ENCODE results near the gene TMEM221.

TMEM221 gene

GRCh38 chr19:17404015-17404414 lies 44.5 kb downstream of the TMEM221 start:
- no peak overlapping the region for H3K4me3 ChIP-seq (ENCODE audit: low read length)
- no peak for TF ChIP-seq CTCF (conservative IDR thresholded peaks at IDR 0.05; ENCODE audit: low read depth, low read length)
- no peak for DNase-seq (ENCODE audit: low read depth)

GRCh38 chr19:17402982-17403855 lies 45.2 kb downstream of the TMEM221 start:
- no peak for DNase-seq (ENCODE audit: low read depth)
- no peak overlapping the region for H3K4me3 ChIP-seq (ENCODE audit: low read length)
- TF ChIP-seq CTCF (conservative IDR thresholded peaks at IDR 0.05; ENCODE audit: low read depth, low read length) = no peak

DNA sequence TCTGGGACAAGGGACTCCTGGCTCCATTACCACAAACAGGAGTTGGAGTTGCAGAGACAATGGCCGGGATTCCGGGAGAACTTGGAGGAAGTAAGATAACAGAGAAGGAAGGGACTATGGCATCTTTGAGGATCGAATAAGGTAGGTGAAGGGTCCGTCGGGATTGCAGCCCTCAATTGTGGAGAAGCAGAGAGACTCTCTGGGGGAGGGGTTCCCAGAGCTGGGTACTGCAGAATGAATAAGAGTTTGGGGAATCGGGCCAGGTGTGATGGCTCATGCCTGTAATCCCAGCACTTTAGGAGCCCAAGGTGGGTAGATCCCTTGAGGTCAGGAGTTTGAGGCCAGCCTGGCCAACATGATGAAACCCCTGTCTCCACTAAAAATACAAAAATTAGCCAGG lies 46.8 kb downstream of the TMEM221 start:
- no peak overlapping the region for H3K4me3 ChIP-seq (ENCODE audit: low read length)
- DNase-seq (ENCODE audit: low read depth) = no peak
- TF ChIP-seq CTCF (conservative IDR thresholded peaks at IDR 0.05; ENCODE audit: low read depth, low read length) = no peak

DNA sequence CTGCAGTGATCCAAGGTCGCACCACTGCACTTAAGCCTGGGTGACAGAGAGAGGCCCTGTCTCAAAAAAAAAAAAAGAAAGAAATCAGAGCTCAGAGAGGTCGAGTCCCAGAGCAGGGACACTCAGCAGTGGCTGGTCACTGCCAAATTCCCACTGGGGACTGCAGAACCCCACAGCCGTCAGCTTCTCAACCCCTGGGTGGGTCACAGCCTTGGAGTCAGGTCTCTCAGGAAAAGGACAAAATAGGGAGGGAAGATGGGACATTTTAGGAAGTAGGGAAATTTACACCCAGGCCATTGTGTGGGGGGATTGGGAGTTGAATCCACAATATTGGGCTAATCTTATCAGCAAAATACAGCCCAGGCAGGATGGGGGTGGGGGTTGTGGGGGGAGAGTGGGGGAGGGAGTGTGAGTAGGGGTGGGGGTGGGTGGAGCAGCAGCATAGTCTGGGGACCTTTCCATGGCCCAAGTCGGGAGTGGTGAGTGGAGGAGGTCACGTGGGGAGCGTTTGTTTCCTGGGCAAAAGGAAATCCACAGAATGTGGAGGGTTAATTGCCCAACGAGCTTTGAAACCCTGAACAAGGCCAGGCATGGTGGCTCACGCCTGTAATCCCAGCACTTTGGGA lies 49.5 kb downstream of the TMEM221 start:
- no peak overlapping the region for H3K4me3 ChIP-seq (ENCODE audit: low read length)
- no peak for DNase-seq (ENCODE audit: low read depth)
- TF ChIP-seq CTCF (conservative IDR thresholded peaks at IDR 0.05; ENCODE audit: low read depth, low read length) = no peak

GRCh38 chr19:17394891-17395415 lies 53.5 kb downstream of the TMEM221 start:
- no peak for DNase-seq (ENCODE audit: low read depth)
- TF ChIP-seq CTCF (conservative IDR thresholded peaks at IDR 0.05; ENCODE audit: low read depth, low read length) = peak; percentile 72
- H3K4me3 ChIP-seq (ENCODE audit: low read length) = no peak overlapping the region

DNA sequence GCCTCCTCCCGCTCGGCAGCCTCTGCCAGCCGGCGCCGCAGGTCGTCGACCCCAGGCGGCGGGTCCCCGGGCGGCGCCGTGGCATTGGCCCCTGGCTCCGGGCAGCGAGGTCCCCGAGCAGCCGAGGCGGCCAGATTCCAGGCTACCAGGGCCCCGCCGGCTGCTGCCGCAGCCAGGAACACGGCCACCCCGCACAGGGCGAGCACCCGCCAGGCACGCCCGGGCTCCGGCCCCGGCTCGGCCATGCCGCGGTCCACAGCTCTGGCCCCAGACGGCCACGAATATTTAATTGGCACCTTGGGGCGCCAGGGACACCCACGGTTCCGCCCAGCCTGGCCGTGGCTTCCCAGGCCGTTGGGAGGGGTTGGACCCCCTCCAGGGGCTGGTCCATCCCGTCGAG lies 54.6 kb downstream of the TMEM221 start, which contains the start of gene CCDC194:
CCDC194 (minus strand) TSS at position 283 of the 400 bp plus-strand sequence; CDS start at position 245, 38 bp downstream.
- no peak for DNase-seq (ENCODE audit: low read depth)
- no peak for TF ChIP-seq CTCF (conservative IDR thresholded peaks at IDR 0.05; ENCODE audit: low read depth, low read length)
- no peak within 1 kb of the TSS for H3K4me3 ChIP-seq (ENCODE audit: low read length)
